SK-N-SH (cell line): Measurements from ENCODE around the gene CES5A. TPM values are rescaled to one million over a fixed set of nuclear protein-coding genes. Genes with fewer than 3 reads are reported as not detected.
"Not testable (repeated sequence)": the region's sequence is repeated elsewhere in the genome, so short reads cannot be mapped to it uniquely, and the experiment has no call there.

ENCODE experiments used
- CTCF ChIA-PET: fragments of 300-600, 350-600 bp; formaldehyde crosslinking; extraction: SDS; loops from one replicate; lab custom pipeline; 2021; lab: Yijun Ruan, JAX
- POLR2A ChIA-PET: fragments of 350-600 bp; sonication (Branson Sonifier 250); formaldehyde crosslinking; extraction: SDS; loops from one replicate; lab custom pipeline; 2020; ENCODE audit warnings: antibody characterized with exemption, inconsistent platforms; lab: Yijun Ruan, JAX
- DNase-seq: peaks from one replicate; pipeline ENCODE4 v3.0.0; 2012
- H2AFZ ChIP-seq: fragments of 200-600 bp; sonication (generic); 2 replicates; pipeline ENCODE4 v1.8.1; 2016; ENCODE audit warnings: antibody characterized with exemption, mild to moderate bottlenecking, low read depth
- H3F3A ChIP-seq: fragments of 200-600 bp; sonication (generic); replicated peaks from 2 replicates; pipeline ENCODE3; 2016; ENCODE audit warnings: antibody characterized with exemption, mild to moderate bottlenecking; ENCODE audit not compliant: insufficient read depth
- H3K27ac ChIP-seq, 2 experiments: fragments of 200-500 bp in 1 of 2; fragments of 200-600 bp in 1 of 2; sonication (Bioruptor generic) in 1 of 2; sonication (generic), shearing (Covaris generic) in 1 of 2; 2 replicates each; pipeline versions ENCODE4 v1.5.1 to v1.6.1; 2014 to 2016; ENCODE audit warnings: low read depth in 2 of 2, inconsistent platforms in 1 of 2, low read length in 1 of 2, mild to moderate bottlenecking in 1 of 2, mixed read lengths in 1 of 2
- H3K27me3 ChIP-seq: fragments of 200-600 bp; sonication (generic), shearing (Covaris generic); 2 replicates; pipeline ENCODE4 v1.6.1; 2016; ENCODE audit warnings: mixed run types; ENCODE audit not compliant: insufficient read depth
- H3K36me3 ChIP-seq, 2 experiments: fragments of 200-500 bp in 1 of 2; fragments of 200-600 bp in 1 of 2; sonication (Bioruptor generic) in 1 of 2; sonication (generic) in 1 of 2; replicated peaks in 1 of 2; 2 replicates each; pipeline versions ENCODE3 to v1.5.1; 2014 to 2016; ENCODE audit warnings: low read length in 1 of 2, mild to moderate bottlenecking in 1 of 2; ENCODE audit not compliant: insufficient read depth in 2 of 2, control insufficient read depth in 1 of 2
- H3K4me1 ChIP-seq, 2 experiments: fragments of 200-500 bp in 1 of 2; fragments of 200-600 bp in 1 of 2; sonication (Bioruptor generic) in 1 of 2; sonication (generic), shearing (Covaris generic) in 1 of 2; 2 replicates each; pipeline versions ENCODE4 v1.5.1 to v1.6.1; 2014 to 2016; ENCODE audit warnings: low read depth in 1 of 2, low read length in 1 of 2, mixed run types in 1 of 2; ENCODE audit not compliant: insufficient read depth in 2 of 2, control insufficient read depth in 1 of 2
- H3K4me2 ChIP-seq: fragments of 200-600 bp; sonication (generic), shearing (Covaris generic); 2 replicates; pipeline ENCODE4 v1.6.1; 2017; ENCODE audit warnings: mixed run types
- H3K4me3 ChIP-seq, 2 experiments: fragments of 200-500 bp in 1 of 2; fragments of 200-600 bp in 1 of 2; sonication (Bioruptor generic) in 1 of 2; sonication (generic), shearing (Covaris generic) in 1 of 2; 2 replicates each; pipeline versions ENCODE4 v1.5.1 to v1.8.1; 2014 to 2016; ENCODE audit warnings: low read depth in 2 of 2, inconsistent platforms in 1 of 2, low read length in 1 of 2, mild to moderate bottlenecking in 1 of 2, mixed read lengths in 1 of 2, moderate library complexity in 1 of 2
- H3K79me2 ChIP-seq: fragments of 200-600 bp; sonication (generic); 2 replicates; pipeline ENCODE4 v1.8.1; 2017; ENCODE audit warnings: mild to moderate bottlenecking; ENCODE audit not compliant: insufficient read depth
- H3K9ac ChIP-seq: fragments of 200-600 bp; sonication (generic); 2 replicates; pipeline ENCODE4 v1.6.1; 2017; ENCODE audit warnings: mixed run types
- H3K9me2 ChIP-seq: fragments of 200-600 bp; sonication (generic); 2 replicates; pipeline ENCODE4 v1.6.1; 2017; ENCODE audit warnings: mixed run types
- H3K9me3 ChIP-seq: fragments of 200-600 bp; sonication (generic); 2 replicates; pipeline ENCODE4 v1.6.1; 2017; ENCODE audit warnings: mixed run types, mild to moderate bottlenecking, moderate library complexity
- H4K20me1 ChIP-seq: fragments of 200-600 bp; sonication (generic); 2 replicates; pipeline ENCODE4 v1.6.1; 2017; ENCODE audit warnings: mild to moderate bottlenecking, mixed run types; ENCODE audit not compliant: insufficient read depth
- EP300 ChIP-seq, 2 experiments: IDR thresholded peaks; 2 replicates each; pipeline versions ENCODE4 v1.4.0 to v1.6.1; 2012; ENCODE audit warnings: borderline replicate concordance in 1 of 2, low read depth in 1 of 2, low read length in 1 of 2
- JUND ChIP-seq: IDR thresholded peaks from 2 replicates; pipeline ENCODE4 v1.4.0; 2012
- MXI1 ChIP-seq: IDR thresholded peaks from 2 replicates; pipeline ENCODE4 v1.6.1; 2012; ENCODE audit warnings: mild to moderate bottlenecking, low read depth, low read length, improper control_type of control experiment
- RFX5 ChIP-seq: IDR thresholded peaks from 2 replicates; pipeline ENCODE4 v1.6.1; 2012; ENCODE audit warnings: mild to moderate bottlenecking, improper control_type of control experiment, low read length
- RXRA ChIP-seq: IDR thresholded peaks from 2 replicates; pipeline ENCODE4 v1.4.0; 2012; ENCODE audit warnings: low read depth, mild to moderate bottlenecking, borderline replicate concordance
- SIN3A ChIP-seq: IDR thresholded peaks from 2 replicates; pipeline ENCODE4 v1.6.1; 2012; ENCODE audit warnings: low read depth, mild to moderate bottlenecking, low read length, moderate library complexity, borderline replicate concordance
- TEAD4 ChIP-seq: IDR thresholded peaks from 2 replicates; pipeline ENCODE4 v1.4.0; 2012; ENCODE audit warnings: mild to moderate bottlenecking, borderline replicate concordance; ENCODE audit not compliant: insufficient read depth
- YY1 ChIP-seq: IDR thresholded peaks from 2 replicates; pipeline ENCODE4 v1.4.0; 2012; ENCODE audit warnings: low read depth, mild to moderate bottlenecking
- ZBTB33 ChIP-seq: IDR thresholded peaks from 2 replicates; pipeline ENCODE4 v1.4.0; 2012; ENCODE audit warnings: low read depth, borderline replicate concordance
- WGBS: methylation state at CpG from one replicate; pipeline ENCODE4 v1.1.6; 2017; ENCODE audit warnings: low lambda C conversion rate; 5-methylcytosine and 5-hydroxymethylcytosine counted together
- polyA plus RNA-seq, 3 experiments: library from polyadenylated mRNA; depleted of rRNA; stranded (reverse); fragments of >200 nt; gene quantifications; 2 replicates each; pipeline ENCODE4 v1.2.3, GENCODE V29; 2012
- TF ChIP-seq, protein P1 (sequence below): IDR thresholded peaks from 2 replicates; pipeline ENCODE4; 2012
- TF ChIP-seq, protein P2 (sequence below): IDR thresholded peaks from 2 replicates; pipeline ENCODE4 v1.4.0; 2012; ENCODE audit warnings: low read depth

The CES5A gene
- polyA plus RNA-seq, 1 of the 3 experiments (the other 2 are of a cell fraction) = not detected

- no peak for TF ChIP-seq ZBTB33
- TF ChIP-seq, protein P1, sequence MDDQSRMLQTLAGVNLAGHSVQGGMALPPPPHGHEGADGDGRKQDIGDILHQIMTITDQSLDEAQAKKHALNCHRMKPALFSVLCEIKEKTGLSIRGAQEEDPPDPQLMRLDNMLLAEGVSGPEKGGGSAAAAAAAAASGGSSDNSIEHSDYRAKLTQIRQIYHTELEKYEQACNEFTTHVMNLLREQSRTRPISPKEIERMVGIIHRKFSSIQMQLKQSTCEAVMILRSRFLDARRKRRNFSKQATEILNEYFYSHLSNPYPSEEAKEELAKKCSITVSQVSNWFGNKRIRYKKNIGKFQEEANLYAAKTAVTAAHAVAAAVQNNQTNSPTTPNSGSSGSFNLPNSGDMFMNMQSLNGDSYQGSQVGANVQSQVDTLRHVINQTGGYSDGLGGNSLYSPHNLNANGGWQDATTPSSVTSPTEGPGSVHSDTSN = no peak
- Histone ChIP-seq H3K27ac (no peak overlapping the region), H3K9ac (no peak overlapping the region), H3K79me2 (no peaks in the 10 kb centered on the region), H2AFZ (no peak overlapping the region), H3K4me1 (no peaks in the 10 kb centered on the region), H4K20me1 (no peaks in the 10 kb centered on the region), H3K27me3 (no peaks in the 10 kb centered on the region), H3K4me3 (no peak overlapping the region), H3K9me3 (no peaks in the 10 kb centered on the region), H3K4me2 (no peak overlapping the region), H3K9me2 (no peaks in the 10 kb centered on the region), H3F3A (no peaks in the 10 kb centered on the region), H3K36me3 (no peaks in the 10 kb centered on the region)
- WGBS = 34% methylated on average over 2 of the region's 2 CpGs
- no peak for DNase-seq
- ChIA-PET CTCF (interaction anchor here (1.4 to 2.3 kb wide), 2 partner anchors 373 to 403 kb away, joined by 4 to 11 read pairs; no protein-coding TSS in a partner anchor), POLR2A (no interaction called here)
Observed at GRCh38 chr16:55868137-55868536, 7.0 kb downstream of the CES5A start.

DNA sequence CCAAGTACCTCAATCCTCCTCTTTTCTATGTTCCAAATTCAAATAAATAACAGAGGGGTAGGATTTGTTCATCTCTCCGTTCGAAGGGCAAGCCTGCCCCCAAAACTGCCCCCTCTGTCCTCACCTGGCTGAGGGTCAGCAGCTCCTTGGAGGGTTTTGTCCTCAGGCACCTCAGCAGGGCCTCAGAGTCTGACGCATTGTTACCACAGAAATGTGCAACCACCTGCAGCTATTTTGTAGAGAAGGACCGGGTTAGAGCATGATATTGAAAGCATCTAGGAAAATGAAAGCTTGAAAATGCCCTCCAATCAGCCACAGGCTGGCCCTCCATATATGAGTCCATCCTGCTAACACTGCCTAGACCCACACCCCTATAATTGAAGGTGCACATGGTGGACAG is 13.9 kb downstream of the CES5A start:
- no peaks in the 10 kb centered on the region for H4K20me1 ChIP-seq
- H3K9me3 ChIP-seq = no peaks in the 10 kb centered on the region
- no peak overlapping the region for H3K4me3 ChIP-seq
- H3K27me3 ChIP-seq = no peaks in the 10 kb centered on the region
- no peaks in the 10 kb centered on the region for H3K36me3 ChIP-seq
- no peak overlapping the region for H3K4me2 ChIP-seq
- 16% methylated on average over 4 of the region's 4 CpGs for WGBS
- H3K9ac ChIP-seq = no peak overlapping the region
- no peak for DNase-seq
- peaks cover 0 to 2% of the 10 kb centered on the region in 2 experiments; a peak in 1 of 4 replicates for H3K4me1 ChIP-seq
- ChIA-PET CTCF (interaction anchor here (0.8 to 2.5 kb wide), 6 partner anchors 16 to 397 kb away, joined by 3 to 6 read pairs (median 4); no protein-coding TSS in a partner anchor), POLR2A (no interaction called here)
- H3F3A ChIP-seq = no peaks in the 10 kb centered on the region
- no peaks in the 10 kb centered on the region for H3K9me2 ChIP-seq
- H3K79me2 ChIP-seq = no peaks in the 10 kb centered on the region
- TF ChIP-seq, protein P1 = no peak
- no peak for TF ChIP-seq JUND
- no peak for TF ChIP-seq RXRA
- TF ChIP-seq TEAD4 = no peak
- TF ChIP-seq ZBTB33 = no peak
- TF ChIP-seq SIN3A = no peak
- TF ChIP-seq YY1 = no peak
- TF ChIP-seq RFX5 = no peak
- no peak for TF ChIP-seq EP300 (IDR thresholded peaks at IDR 0.05; ENCODE audit: borderline replicate concordance in 1 of 2, low read depth in 1 of 2, low read length in 1 of 2)
- no peak for TF ChIP-seq MXI1
- TF ChIP-seq, protein P2, sequence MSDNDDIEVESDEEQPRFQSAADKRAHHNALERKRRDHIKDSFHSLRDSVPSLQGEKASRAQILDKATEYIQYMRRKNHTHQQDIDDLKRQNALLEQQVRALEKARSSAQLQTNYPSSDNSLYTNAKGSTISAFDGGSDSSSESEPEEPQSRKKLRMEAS = no peak
- H2AFZ ChIP-seq = no peak overlapping the region
- no peak overlapping the region for H3K27ac ChIP-seq

DNA sequence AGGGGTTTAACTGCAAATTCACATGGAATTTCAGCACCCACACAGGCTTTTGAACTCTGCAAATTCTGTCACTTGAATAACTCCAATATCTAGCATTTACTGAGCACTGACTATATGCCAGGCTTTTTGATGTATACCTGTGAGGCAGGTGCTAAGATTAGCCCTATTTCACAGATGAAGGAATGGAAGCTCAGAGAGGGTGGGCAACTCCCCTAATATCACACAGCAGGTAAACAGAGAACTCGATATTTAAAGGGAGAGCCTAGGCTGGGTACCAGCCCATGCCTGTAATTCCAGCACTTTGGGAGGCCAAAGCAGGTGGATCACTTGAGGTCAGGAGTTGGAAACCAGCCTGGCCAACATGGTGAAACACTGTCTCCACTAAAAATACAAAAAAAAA is 17.5 kb downstream of the CES5A start:
- H3K27me3 ChIP-seq, H3K4me2 ChIP-seq, H2AFZ ChIP-seq, H3K79me2 ChIP-seq, H4K20me1 ChIP-seq, H3K9ac ChIP-seq, H3K9me2 ChIP-seq, H3K4me3 ChIP-seq, H3K27ac ChIP-seq, H3K4me1 ChIP-seq, H3K9me3 ChIP-seq, POLR2A ChIA-PET, H3K36me3 ChIP-seq, H3F3A ChIP-seq, DNase-seq: not testable (repeated sequence)
- WGBS = 8% methylated on average over 1 of the region's 1 CpG
- CTCF ChIA-PET = interaction anchor here (2.3 to 4.5 kb wide), 3 partner anchors 12 to 392 kb away, joined by 6 to 18 read pairs (median 12); no protein-coding TSS in a partner anchor
